ENCODE measurements around the gene PCDHGB1. TPM values are rescaled to one million over a fixed set of nuclear protein-coding genes. Genes with fewer than 3 reads are reported as not detected.

The PCDHGB1 gene
- total and polyA plus RNA-seq, 2 donors (not counting 3 experiments of a cell fraction or from before 2014, with no cell fraction given) = 0.39 to 0.62 TPM

DNA sequence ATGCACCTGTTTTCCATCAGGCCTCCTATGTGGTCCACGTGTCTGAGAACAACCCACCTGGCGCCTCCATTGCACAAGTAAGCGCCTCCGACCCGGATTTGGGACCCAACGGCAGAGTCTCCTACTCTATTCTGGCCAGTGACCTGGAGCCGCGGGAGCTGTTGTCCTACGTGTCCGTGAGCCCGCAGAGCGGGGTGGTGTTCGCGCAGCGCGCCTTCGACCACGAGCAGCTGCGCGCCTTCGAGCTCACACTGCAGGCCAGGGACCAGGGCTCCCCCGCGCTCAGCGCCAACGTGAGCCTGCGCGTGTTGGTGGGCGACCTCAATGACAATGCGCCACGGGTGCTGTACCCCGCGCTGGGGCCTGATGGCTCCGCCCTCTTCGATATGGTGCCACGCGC, 1.7 kb downstream of the PCDHGB1 start:
- ChIA-PET POLR2A (no interaction called here), CTCF (no interaction called here)
- H3K9me1 ChIP-seq (replicated peaks; ENCODE audit: control insufficient read depth, extremely low read depth, insufficient read depth, low read length) = no peaks in the 10 kb centered on the region
- FAIRE-seq = no peak
- H2AFZ ChIP-seq (ENCODE audit: low read depth, low read length) = no peak overlapping the region
- H3K4me1 ChIP-seq (ENCODE audit: control insufficient read depth, extremely low read depth, insufficient read depth, low read length) = no peaks in the 10 kb centered on the region
- no peaks in the 10 kb centered on the region for H3K36me3 ChIP-seq (ENCODE audit: control insufficient read depth in 2 of 2, extremely low read depth in 1 of 2, insufficient read depth in 2 of 2, low read length in 2 of 2)
- no peak overlapping the region for H3K27ac ChIP-seq (ENCODE audit: insufficient read depth, low read depth, low read length)
- H4K20me1 ChIP-seq (replicated peaks; ENCODE audit: control insufficient read depth, extremely low read depth, insufficient read depth, low read length) = no peaks in the 10 kb centered on the region
- dilution Hi-C loops (cut with MboI; ENCODE audit: extremely low pct_ligation_motif_present, low sequenced_read_pairs) (no loop called here), intact Hi-C loops (cut with micrococcal nuclease) (loop anchor here (5.0 kb wide), 1 partner anchor 211 kb away; no protein-coding TSS in a partner anchor)
- BruUV-seq (replicated peaks) = no TSS peak
- TF ChIP-seq POLR2AphosphoS5 (IDR thresholded peaks at IDR 0.05; ENCODE audit: insufficient read depth, low read depth, low read length) (no peak), EZH2 (IDR thresholded peaks at IDR 0.05; ENCODE audit: borderline replicate concordance, low read depth, low read length, severe bottlenecking) (no peak), MYC (IDR thresholded peaks at IDR 0.05; ENCODE audit: low read depth, low read length) (no peak), FOS (IDR thresholded peaks at IDR 0.05; ENCODE audit: borderline replicate concordance, insufficient read depth, low read length) (no peak), GATA2 (IDR thresholded peaks at IDR 0.05; ENCODE audit: insufficient read depth, insufficient read length, low read depth, low read length) (no peak), JUN (IDR thresholded peaks at IDR 0.05; ENCODE audit: borderline replicate concordance, insufficient read depth, insufficient read length, low read depth) (no peak)
- TF ChIP-seq, protein P1, sequence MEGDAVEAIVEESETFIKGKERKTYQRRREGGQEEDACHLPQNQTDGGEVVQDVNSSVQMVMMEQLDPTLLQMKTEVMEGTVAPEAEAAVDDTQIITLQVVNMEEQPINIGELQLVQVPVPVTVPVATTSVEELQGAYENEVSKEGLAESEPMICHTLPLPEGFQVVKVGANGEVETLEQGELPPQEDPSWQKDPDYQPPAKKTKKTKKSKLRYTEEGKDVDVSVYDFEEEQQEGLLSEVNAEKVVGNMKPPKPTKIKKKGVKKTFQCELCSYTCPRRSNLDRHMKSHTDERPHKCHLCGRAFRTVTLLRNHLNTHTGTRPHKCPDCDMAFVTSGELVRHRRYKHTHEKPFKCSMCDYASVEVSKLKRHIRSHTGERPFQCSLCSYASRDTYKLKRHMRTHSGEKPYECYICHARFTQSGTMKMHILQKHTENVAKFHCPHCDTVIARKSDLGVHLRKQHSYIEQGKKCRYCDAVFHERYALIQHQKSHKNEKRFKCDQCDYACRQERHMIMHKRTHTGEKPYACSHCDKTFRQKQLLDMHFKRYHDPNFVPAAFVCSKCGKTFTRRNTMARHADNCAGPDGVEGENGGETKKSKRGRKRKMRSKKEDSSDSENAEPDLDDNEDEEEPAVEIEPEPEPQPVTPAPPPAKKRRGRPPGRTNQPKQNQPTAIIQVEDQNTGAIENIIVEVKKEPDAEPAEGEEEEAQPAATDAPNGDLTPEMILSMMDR (IDR thresholded peaks at IDR 0.05; ENCODE audit: extremely low read depth in 1 of 2, insufficient read depth in 1 of 2, low read depth in 1 of 2, low read length in 2 of 2) = no peak
- TF ChIP-seq, protein P2, sequence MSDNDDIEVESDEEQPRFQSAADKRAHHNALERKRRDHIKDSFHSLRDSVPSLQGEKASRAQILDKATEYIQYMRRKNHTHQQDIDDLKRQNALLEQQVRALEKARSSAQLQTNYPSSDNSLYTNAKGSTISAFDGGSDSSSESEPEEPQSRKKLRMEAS (IDR thresholded peaks at IDR 0.05; ENCODE audit: insufficient read depth, insufficient read length) = no peak
- no peaks in the 10 kb centered on the region for H3K9me3 ChIP-seq (replicated peaks; ENCODE audit: control insufficient read depth, insufficient read depth, low read length)
- H3K4me2 ChIP-seq (ENCODE audit: insufficient read depth, low read length) = no peak overlapping the region
- no peak overlapping the region for H3K4me3 ChIP-seq (replicated peaks in 1 of 3; ENCODE audit: insufficient read depth in 1 of 3, low read depth in 1 of 3, low read length in 3 of 3)
- DNase-seq (ENCODE audit: low read depth, low spot score) = no peak
- no peaks in the 10 kb centered on the region for H3K79me2 ChIP-seq (ENCODE audit: control insufficient read depth, insufficient read depth, low read length)
- H3K27me3 ChIP-seq (ENCODE audit: control insufficient read depth in 2 of 2, insufficient read depth in 2 of 2, low read length in 2 of 2) = peaks cover 27 to 60% of the 10 kb centered on the region in 2 experiments
- no peak overlapping the region for H3K9ac ChIP-seq (replicated peaks; ENCODE audit: extremely low read depth, insufficient read depth, low read length)

Data from endothelial cell of umbilical vein (primary cell).